GM18909 (cell line): ENCODE measurements around the gene C1QA.

ENCODE experiments used
- ATAC-seq: cut with Tn5 transposase; IDR thresholded peaks from one replicate; pipeline ENCODE4 v1.9.1; 2021; ENCODE audit warnings: mild to moderate bottlenecking; ENCODE audit not compliant: unreplicated experiment, poor library complexity

Gene C1QA

GRCh38 chr1:22611530-22611947 is 24.9 kb upstream of the C1QA start:
- no peak for ATAC-seq

GRCh38 chr1:22612671-22613571 is 23.5 kb upstream of the C1QA start:
- no peak for ATAC-seq

GRCh38 chr1:22613572-22613918 is 22.9 kb upstream of the C1QA start:
- ATAC-seq, result no peak

- ATAC-seq, result no peak
Measured at GRCh38 chr1:22613951-22614350, 22.5 kb upstream of the C1QA start.

- no peak for ATAC-seq
Measured at GRCh38 chr1:22615886-22616285, 20.5 kb upstream of the C1QA start.

- ATAC-seq, result no peak
Measured at GRCh38 chr1:22616571-22616970, 19.9 kb upstream of the C1QA start.

- no peak for ATAC-seq
Measured at GRCh38 chr1:22618056-22618455, 18.4 kb upstream of the C1QA start.

GRCh38 chr1:22619252-22619651 is 17.2 kb upstream of the C1QA start:
- no peak for ATAC-seq

- ATAC-seq, result no peak
Measured at GRCh38 chr1:22619798-22620197, 16.6 kb upstream of the C1QA start.

- no peak for ATAC-seq
Measured at GRCh38 chr1:22621761-22622160, 14.7 kb upstream of the C1QA start.

GRCh38 chr1:22625262-22625925 is 11.0 kb upstream of the C1QA start:
- ATAC-seq, result no peak

GRCh38 chr1:22626237-22627157 is 9.9 kb upstream of the C1QA start:
- ATAC-seq, result no peak

- ATAC-seq, result no peak
Measured at GRCh38 chr1:22627331-22627730, 9.1 kb upstream of the C1QA start.

- ATAC-seq, result no peak
Measured at GRCh38 chr1:22628698-22629444, 7.6 kb upstream of the C1QA start.

- no peak for ATAC-seq
Measured at GRCh38 chr1:22629886-22630285, 6.5 kb upstream of the C1QA start.

- ATAC-seq, result no peak
Measured at GRCh38 chr1:22633697-22634463, 2.5 kb upstream of the C1QA start.

GRCh38 chr1:22635436-22635835 is 992 bp upstream of the C1QA start:
- ATAC-seq, result no peak

GRCh38 chr1:22636927-22637326 is 499 bp downstream of the C1QA start:
- no peak for ATAC-seq

- ATAC-seq, result no peak
Measured at GRCh38 chr1:22637907-22638445, 1.5 kb downstream of the C1QA start.
